ENCODE data around the gene RP2. TPM values are rescaled to one million over a fixed set of nuclear protein-coding genes. Genes with fewer than 3 reads are reported as not detected.

RP2 gene
- total RNA-seq, 2 donors from 2014 or later: 11.8 to 12.7 TPM

- Histone ChIP-seq H3K36me3 (no peaks in the 10 kb centered on the region), H3K4me3 (no peak overlapping the region), H3K4me1 (ENCODE audit: control insufficient read depth in 1 of 2, low read depth in 2 of 2) (peaks cover 0 to 11% of the 10 kb centered on the region in 2 donors), H3K27ac (no peak overlapping the region), H3K9me3 (no peaks in the 10 kb centered on the region), H3K27me3 (replicated peaks; ENCODE audit: insufficient read depth) (no peaks in the 10 kb centered on the region)
- no peak for ATAC-seq (ENCODE audit: insufficient number of reproducible peaks, low FRiP score, low read depth)
- TF ChIP-seq CTCF (IDR thresholded peaks at IDR 0.05): no peak
- no peak for DNase-seq (ENCODE audit: low spot score)
These were observed 36.9 kb downstream of the RP2 start for GRCh38 chrX:46873746-46874145.

GRCh38 chrX:46876901-46877300 lies 40.1 kb downstream of the RP2 start:
- no peak for DNase-seq (ENCODE audit: low spot score)
- ATAC-seq (ENCODE audit: insufficient number of reproducible peaks, low FRiP score, low read depth): no peak
- Histone ChIP-seq H3K4me3 (no peak overlapping the region), H3K27ac (no peak overlapping the region), H3K4me1 (ENCODE audit: control insufficient read depth in 1 of 2, low read depth in 2 of 2) (peaks cover 0 to 11% of the 10 kb centered on the region in 2 donors), H3K36me3 (no peaks in the 10 kb centered on the region), H3K9me3 (no peaks in the 10 kb centered on the region), H3K27me3 (replicated peaks; ENCODE audit: insufficient read depth) (no peaks in the 10 kb centered on the region)
- TF ChIP-seq CTCF (IDR thresholded peaks at IDR 0.05): no peak

GRCh38 chrX:46882266-46882665 lies 45.4 kb downstream of the RP2 start:
- no peak for ATAC-seq (ENCODE audit: insufficient number of reproducible peaks, low FRiP score, low read depth)
- H3K4me1 ChIP-seq (ENCODE audit: control insufficient read depth in 1 of 2, low read depth in 2 of 2): no peaks in the 10 kb centered on the region
- no peak for TF ChIP-seq CTCF (IDR thresholded peaks at IDR 0.05)

GRCh38 chrX:46884799-46885198 lies 48.0 kb downstream of the RP2 start:
- Histone ChIP-seq H3K4me3 (no peak overlapping the region), H3K27me3 (replicated peaks; ENCODE audit: insufficient read depth) (no peaks in the 10 kb centered on the region), H3K36me3 (no peaks in the 10 kb centered on the region), H3K4me1 (ENCODE audit: control insufficient read depth in 1 of 2, low read depth in 2 of 2) (no peaks in the 10 kb centered on the region), H3K27ac (no peak overlapping the region), H3K9me3 (no peaks in the 10 kb centered on the region)
- DNase-seq (ENCODE audit: low spot score) (no peak), ATAC-seq (ENCODE audit: insufficient number of reproducible peaks, low FRiP score, low read depth) (no peak)
- TF ChIP-seq CTCF (IDR thresholded peaks at IDR 0.05): no peak

More at GRCh38 chrX:46882266-46882665, 45.4 kb downstream of the RP2 start:
- DNase-seq (ENCODE audit: low spot score): no peak
- H3K4me3 ChIP-seq: no peak overlapping the region
- H3K27me3 ChIP-seq (replicated peaks; ENCODE audit: insufficient read depth): no peaks in the 10 kb centered on the region
- no peaks in the 10 kb centered on the region for H3K36me3 ChIP-seq
- H3K27ac ChIP-seq: no peak overlapping the region
- H3K9me3 ChIP-seq: no peaks in the 10 kb centered on the region

- Histone ChIP-seq H3K27ac (no peak overlapping the region), H3K4me3 (no peak overlapping the region), H3K4me1 (ENCODE audit: control insufficient read depth in 1 of 2, low read depth in 2 of 2) (no peaks in the 10 kb centered on the region), H3K9me3 (no peaks in the 10 kb centered on the region), H3K27me3 (replicated peaks; ENCODE audit: insufficient read depth) (no peaks in the 10 kb centered on the region), H3K36me3 (no peaks in the 10 kb centered on the region)
- no peak for TF ChIP-seq CTCF (IDR thresholded peaks at IDR 0.05)
- ATAC-seq (ENCODE audit: insufficient number of reproducible peaks, low FRiP score, low read depth) (no peak), DNase-seq (ENCODE audit: low spot score) (no peak)
These were observed 61.4 kb downstream of the RP2 start for GRCh38 chrX:46898207-46898606.
